Umbilical cord (tissue), 2 donors: ENCODE measurements around the gene BZW1. TPM values are rescaled to one million over a fixed set of nuclear protein-coding genes. Genes with fewer than 3 reads are reported as not detected.
"Not testable (repeated sequence)": the region's sequence is repeated elsewhere in the genome, so short reads cannot be mapped to it uniquely, and the experiment has no call there.

Experiments used
- DNase-seq: peaks from one replicate; pipeline ENCODE4 v3.0.0-alpha.2; 2015; ENCODE audit warnings: low spot score
- total RNA-seq: library from RNA; depleted of rRNA; stranded (reverse); fragments of >200 nt; gene quantifications from one replicate; pipeline ENCODE4 v1.2.3, GENCODE V29; 2014; ENCODE audit warnings: low replicate concordance; ENCODE audit not compliant: insufficient read depth

BZW1 gene
- total RNA-seq, 1 donor from 2014 or later = 281 TPM

GRCh38 chr2:200791905-200792304 lies 19.8 kb upstream of the BZW1 start:
- no peak for DNase-seq

GRCh38 chr2:200794143-200794542 lies 17.6 kb upstream of the BZW1 start:
- DNase-seq = no peak

- DNase-seq = peak; percentile 39
These were observed 16.7 kb upstream of the BZW1 start for GRCh38 chr2:200795028-200795440.

GRCh38 chr2:200796561-200796960 lies 15.1 kb upstream of the BZW1 start:
- DNase-seq = no peak

GRCh38 chr2:200797242-200797770 lies 14.4 kb upstream of the BZW1 start:
- peak; percentile 3 for DNase-seq

GRCh38 chr2:200798514-200798913 lies 13.2 kb upstream of the BZW1 start:
- DNase-seq = no peak

GRCh38 chr2:200800458-200800857 lies 11.3 kb upstream of the BZW1 start:
- no peak for DNase-seq

- DNase-seq = not testable (repeated sequence)
These were observed 10.3 kb upstream of the BZW1 start for GRCh38 chr2:200801431-200801830.

- DNase-seq = no peak
These were observed 2.0 kb upstream of the BZW1 start for GRCh38 chr2:200809506-200810251.

GRCh38 chr2:200810252-200810997 lies 1.3 kb upstream of the BZW1 start:
- DNase-seq = peak; percentile 79

GRCh38 chr2:200810998-200811332 lies 745 bp upstream of the BZW1 start:
- no peak for DNase-seq

GRCh38 chr2:200812122-200813022 lies 662 bp downstream of the BZW1 start:
- DNase-seq = peak; percentile 66

GRCh38 chr2:200814276-200814815 lies 2.6 kb downstream of the BZW1 start:
- DNase-seq = no peak

GRCh38 chr2:200814917-200815316 lies 3.2 kb downstream of the BZW1 start:
- DNase-seq = no peak

- DNase-seq = not testable (repeated sequence)
These were observed 7.0 kb downstream of the BZW1 start for GRCh38 chr2:200818732-200819131.

GRCh38 chr2:200820573-200821234 lies 9.0 kb downstream of the BZW1 start:
- no peak for DNase-seq

GRCh38 chr2:200821686-200822245 lies 10.1 kb downstream of the BZW1 start:
- DNase-seq = no peak

GRCh38 chr2:200828104-200828503 lies 16.4 kb downstream of the BZW1 start:
- no peak for DNase-seq

- no peak for DNase-seq
These were observed 17.0 kb downstream of the BZW1 start for GRCh38 chr2:200828572-200829257.

- no peak for DNase-seq
These were observed 17.5 kb downstream of the BZW1 start for GRCh38 chr2:200829258-200829655.
